Stimulated activated CD4-positive, alpha-beta T cell treated with anti-CD3 and anti-CD28 coated beads, Interleukin-1b, Interleukin-23, amount 100 ng/mL, for 24 hours (primary cell): ENCODE measurements around the gene HIP1R.

Experiments used
- DNase-seq, 4 experiments: peaks; one replicate each; pipeline ENCODE4 v3.0.0-alpha.2; 2020; ENCODE audit warnings: low read depth in 4 of 4, low spot score in 1 of 4

Gene HIP1R

DNA sequence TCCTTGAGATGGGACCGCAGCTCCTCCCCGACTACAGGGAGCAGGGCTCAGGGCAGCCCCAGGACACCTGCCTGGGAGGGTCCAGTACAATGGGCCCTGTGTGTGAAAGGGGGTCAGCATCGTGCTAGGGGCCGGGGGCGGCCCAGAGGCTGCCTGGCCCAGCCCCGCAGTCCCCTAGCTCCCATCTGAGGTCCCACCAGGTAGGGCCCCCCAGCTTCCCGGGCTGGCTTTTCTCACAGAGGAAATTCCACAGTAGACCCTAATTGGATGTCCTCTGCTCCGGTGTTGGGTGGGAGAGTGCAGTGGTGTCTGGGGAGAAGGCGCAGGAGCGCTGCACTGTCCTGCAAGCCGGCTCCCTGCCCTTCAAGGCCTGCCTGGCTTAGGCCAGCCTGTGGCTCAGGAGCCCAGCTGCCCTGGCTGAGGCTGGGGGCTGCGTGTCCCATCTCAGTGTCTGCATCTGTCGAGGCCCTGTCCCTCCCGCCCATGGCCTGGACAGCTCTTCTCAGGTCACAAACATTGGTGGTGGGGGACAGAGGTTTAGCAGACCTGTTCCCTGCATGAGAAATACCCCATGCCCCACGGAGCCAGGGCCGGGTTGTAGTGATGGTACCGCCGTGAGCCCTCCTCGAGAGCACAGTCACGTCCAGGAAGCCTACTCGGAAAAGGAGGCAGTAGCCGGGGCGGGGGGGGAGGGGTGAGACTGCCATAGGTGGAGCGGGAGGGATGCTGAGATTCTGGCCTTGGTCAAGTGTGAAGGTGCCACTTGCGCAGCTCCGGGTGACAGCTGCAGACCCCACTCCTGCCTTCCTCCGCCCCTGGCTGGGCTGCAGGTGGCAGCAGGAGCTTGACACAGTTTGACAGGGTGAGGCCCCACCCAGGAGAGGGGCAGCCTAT, 11.6 kb downstream of the HIP1R start:
- no peak for DNase-seq

GRCh38 chr12:122847516-122847836, 12.2 kb downstream of the HIP1R start:
- no peak for DNase-seq

DNA sequence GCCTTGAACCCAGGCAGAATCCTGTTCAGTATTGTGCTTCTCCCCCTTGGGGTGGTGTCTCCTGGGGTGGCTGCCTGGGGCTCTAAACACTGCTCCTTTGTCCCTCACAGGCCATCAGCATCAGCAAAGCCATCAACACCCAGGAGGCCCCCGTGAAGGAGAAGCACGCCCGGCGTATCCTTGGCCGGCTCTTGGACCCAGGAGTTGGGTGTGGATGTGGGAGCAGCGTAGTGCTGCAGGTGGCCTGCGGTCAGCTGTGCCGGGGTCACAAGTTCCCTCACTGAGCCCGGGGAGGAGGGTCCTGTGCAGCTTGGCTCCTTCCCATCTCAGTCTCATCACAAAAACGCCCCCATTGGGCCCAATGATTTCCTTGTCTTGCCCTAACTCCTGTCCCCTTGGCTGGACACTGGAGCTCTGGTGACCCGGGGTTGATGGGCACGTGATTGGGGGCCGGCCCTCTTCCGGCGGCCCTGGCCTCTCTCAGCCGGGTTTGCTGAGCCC, 12.7 kb downstream of the HIP1R start:
- DNase-seq, result no peak

GRCh38 chr12:122848471-122849351, 13.5 kb downstream of the HIP1R start:
- no peak for DNase-seq

- DNase-seq, result no peak
Observed at GRCh38 chr12:122849352-122850047, 14.2 kb downstream of the HIP1R start.

DNA sequence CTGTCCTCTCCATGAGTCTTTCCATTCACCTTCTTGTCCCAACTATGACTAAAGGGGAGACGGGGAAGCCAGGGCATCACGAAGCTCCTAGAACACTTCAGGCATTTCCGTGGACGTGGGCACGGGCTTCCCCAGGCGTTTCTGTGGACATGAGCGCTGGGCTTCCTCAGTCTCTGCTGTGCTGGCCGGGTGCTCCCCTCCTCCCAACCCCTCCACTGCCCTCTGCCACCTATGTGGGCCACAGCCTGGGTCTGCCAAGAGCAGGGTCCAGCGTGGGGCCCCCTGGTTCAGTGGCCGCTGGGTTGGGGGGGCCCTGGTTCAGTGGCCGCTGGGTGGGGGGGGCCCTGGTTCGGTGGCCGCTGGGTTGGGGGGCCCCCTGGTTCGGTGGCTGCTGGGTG, 14.8 kb downstream of the HIP1R start:
- DNase-seq, result no peak

DNA sequence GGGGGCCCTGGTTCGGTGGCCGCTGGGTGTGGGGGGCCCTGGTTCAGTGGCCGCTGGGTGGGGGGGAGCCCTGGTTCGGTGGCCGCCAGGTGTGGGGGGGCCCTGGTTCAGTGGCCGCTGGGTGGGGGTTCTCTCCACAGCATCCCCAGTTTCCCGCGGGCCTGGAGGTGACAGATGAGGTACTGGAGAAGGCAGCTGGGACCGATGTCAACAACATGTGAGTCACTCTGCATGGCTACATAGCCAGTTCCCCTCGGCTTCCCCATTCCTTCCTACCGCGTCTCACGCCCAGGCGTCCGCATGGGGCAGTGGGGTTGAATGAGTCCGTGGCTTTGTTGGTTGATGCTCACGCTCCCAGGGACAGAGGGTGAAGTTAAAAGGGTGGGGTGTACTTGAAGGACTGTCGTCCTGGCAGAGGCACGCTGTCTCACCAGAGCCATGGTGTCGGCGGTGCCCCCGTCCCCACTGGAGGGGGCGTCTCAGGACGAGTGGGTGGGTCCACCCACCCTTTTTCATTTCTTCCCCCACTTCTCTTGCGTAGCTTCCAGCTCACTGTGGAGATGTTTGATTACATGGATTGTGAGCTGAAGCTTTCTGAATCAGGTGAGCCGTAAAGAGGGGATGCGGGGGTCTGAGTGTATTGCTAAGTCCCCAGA, 15.6 kb downstream of the HIP1R start:
- no peak for DNase-seq

- no peak for DNase-seq
Observed at GRCh38 chr12:122851820-122852219, 16.6 kb downstream of the HIP1R start.

DNA sequence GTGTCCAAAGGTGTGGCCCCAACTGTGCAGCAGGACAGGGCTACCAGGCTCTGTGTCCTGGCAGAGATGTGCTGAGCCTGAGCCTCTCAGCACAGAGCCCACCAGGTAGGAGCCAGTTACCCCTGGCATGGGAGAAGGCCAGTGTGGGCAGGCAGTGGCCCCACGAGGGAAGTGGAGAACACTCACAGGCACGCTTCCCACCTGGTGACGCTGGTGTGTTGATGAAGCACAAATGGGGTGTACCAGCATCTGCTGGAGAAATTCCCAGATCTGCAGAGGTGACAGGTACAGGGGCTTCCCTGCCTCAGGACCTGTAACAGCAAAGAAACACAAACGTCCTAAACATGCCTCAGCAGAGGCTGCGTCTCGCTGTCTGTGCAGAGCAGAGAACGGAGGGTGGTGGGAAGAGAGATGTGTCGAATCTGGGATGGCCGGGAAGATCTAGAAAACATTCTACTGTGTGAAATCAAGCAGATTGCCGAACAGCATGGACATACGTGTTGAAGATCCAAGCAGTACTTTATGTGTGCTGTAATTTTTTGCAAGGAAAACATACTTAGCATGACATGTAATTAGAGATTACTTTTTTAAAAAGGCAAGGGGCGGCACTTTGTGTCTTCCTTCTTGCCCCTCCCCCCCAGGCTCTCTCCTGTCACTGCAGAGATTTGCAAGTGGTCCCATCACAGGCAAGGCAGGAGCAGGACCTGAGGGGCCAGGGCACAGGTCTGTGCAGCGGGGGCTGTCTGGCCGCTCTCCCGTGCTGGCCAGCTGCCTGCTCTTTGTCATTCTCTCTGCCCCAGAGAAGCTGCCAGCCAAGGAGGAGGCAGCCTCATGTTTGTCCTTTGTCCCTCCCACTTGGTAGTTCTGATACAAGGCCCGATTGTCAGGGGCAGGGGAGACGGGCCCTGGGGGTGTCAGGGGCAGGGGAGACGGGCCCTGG, 17.3 kb downstream of the HIP1R start:
- no peak for DNase-seq

DNA sequence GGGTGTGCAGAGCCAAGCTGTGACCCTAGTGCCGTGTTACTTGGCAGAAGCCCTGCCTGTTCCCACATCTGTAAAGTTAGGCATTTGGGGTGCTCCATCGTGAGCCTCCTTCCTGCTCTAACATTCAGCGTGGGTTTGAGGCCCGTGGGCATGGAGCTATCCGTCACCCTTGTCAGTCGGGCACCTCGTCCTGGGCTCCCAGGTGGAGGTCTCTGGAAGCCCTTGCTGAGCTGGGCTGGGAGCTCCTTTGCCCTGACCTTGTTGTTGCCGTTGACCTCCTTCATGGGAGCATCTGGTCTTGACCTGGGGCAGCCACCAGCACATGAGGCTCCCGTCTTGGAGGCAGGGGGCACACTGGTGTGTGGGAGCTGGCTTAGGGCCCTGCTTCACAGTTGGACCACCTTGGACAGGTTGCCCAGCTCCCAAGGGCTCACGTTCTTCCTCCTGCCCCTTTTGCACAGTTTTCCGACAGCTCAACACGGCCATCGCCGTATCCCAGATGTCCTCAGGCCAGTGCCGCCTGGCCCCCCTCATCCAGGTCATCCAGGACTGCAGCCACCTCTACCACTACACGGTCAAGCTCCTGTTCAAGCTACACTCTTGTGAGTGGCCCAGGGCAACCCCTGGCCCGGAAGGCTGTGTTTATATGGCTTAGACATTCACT, 18.5 kb downstream of the HIP1R start:
- DNase-seq, result no peak

- DNase-seq, result no peak
Observed at GRCh38 chr12:122854554-122854953, 19.3 kb downstream of the HIP1R start.

DNA sequence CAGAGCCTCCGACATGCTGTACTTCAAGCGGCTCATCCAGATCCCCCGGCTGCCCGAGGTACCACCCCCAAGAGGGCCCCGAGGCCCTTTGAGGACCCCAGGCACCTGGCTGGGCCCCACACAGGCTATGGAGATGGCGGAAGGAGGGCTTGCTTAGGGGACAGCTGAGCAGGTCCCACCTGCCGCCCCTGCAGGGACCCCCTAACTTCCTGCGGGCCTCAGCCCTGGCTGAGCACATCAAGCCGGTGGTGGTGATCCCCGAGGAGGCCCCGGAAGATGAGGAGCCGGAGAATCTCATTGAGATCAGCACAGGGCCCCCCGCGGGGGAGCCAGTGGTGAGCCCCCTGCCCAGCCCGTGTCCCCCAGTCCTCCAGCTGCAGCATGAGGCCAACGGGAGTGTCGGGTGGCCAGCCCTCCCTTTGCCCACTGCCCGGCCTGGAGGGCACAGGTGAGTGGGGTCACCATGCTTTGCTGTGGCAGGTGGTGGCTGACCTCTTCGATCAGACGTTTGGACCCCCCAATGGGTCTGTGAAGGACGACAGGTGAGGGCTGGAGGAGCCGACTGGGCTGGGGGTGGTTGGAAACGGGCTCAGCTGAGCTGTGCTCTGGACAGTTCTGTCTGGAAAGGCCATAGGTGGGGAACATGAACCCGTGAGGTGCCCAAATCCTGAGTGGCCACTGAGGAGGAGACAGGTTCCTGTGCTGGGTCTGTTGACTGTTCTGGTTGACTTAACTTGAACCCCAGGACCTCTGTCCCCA, 20.0 kb downstream of the HIP1R start:
- no peak for DNase-seq

DNA sequence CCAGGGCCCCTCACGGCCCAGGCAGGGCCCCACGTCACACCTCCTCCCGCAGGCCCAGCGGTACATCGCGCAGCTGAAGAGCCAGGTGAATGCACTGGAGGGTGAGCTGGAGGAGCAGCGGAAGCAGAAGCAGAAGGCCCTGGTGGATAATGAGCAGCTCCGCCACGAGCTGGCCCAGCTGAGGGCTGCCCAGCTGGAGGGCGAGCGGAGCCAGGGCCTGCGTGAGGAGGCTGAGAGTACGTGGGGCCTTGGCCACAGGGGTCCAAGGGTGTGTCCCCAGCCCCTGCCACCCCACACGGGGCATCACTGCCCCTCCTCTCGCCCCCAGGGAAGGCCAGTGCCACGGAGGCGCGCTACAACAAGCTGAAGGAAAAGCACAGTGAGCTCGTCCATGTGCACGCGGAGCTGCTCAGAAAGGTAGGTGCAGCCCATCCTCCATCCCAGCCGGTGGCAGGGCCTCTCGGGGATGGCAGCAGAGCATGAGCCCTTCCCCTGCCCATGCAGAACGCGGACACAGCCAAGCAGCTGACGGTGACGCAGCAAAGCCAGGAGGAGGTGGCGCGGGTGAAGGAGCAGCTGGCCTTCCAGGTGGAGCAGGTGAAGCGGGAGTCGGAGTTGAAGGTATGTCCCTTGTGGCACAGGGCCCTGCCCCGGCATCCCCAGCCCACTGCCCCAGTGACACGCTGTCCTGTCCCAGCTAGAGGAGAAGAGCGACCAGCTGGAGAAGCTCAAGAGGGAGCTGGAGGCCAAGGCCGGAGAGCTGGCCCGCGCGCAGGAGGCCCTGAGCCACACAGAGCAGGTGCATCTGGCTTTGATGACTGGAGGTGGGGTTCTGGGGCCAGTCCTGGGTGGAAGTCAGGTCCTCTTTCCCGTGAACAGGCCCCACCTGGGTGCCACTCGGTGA, 20.9 kb downstream of the HIP1R start:
- no peak for DNase-seq

GRCh38 chr12:122856999-122857671, 21.9 kb downstream of the HIP1R start:
- no peak for DNase-seq

DNA sequence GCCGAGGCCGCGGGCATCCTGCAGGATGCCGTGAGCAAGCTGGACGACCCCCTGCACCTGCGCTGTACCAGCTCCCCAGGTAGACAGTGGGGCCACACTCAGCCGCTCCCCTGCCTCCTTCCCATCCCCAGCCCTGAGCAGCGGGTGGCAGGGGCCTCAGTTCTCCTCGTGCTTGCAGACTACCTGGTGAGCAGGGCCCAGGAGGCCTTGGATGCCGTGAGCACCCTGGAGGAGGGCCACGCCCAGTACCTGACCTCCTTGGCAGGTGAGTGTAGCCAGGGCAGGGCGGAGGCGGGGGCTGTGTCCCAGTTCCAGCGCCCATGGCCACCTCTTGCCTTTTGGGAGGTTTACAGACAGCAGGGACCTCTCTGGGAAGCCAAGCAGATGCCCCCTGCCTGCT, 22.9 kb downstream of the HIP1R start:
- DNase-seq, result no peak

- no peak for DNase-seq
Observed at GRCh38 chr12:122858591-122859302, 23.5 kb downstream of the HIP1R start.
